HFF-Myc (cell line): ENCODE measurements around the gene RNLS.

Experiments used
- DNase-seq: peaks from one replicate; pipeline ENCODE4 v3.0.0-alpha.2; 2011; ENCODE audit warnings: low read depth; ENCODE audit errors: extremely low read depth
- H3K4me3 ChIP-seq: replicated peaks from 2 replicates; pipeline ENCODE4 v1.5.1; 2011; ENCODE audit warnings: low read depth, mild to moderate bottlenecking, control low read depth, low read length
- TF ChIP-seq, protein P1 (sequence below): IDR thresholded peaks from 2 replicates; pipeline ENCODE4 v1.5.1; 2012; ENCODE audit warnings: mild to moderate bottlenecking, low read depth, low read length, control low read depth; ENCODE audit errors: missing control alignments

Gene RNLS

DNA sequence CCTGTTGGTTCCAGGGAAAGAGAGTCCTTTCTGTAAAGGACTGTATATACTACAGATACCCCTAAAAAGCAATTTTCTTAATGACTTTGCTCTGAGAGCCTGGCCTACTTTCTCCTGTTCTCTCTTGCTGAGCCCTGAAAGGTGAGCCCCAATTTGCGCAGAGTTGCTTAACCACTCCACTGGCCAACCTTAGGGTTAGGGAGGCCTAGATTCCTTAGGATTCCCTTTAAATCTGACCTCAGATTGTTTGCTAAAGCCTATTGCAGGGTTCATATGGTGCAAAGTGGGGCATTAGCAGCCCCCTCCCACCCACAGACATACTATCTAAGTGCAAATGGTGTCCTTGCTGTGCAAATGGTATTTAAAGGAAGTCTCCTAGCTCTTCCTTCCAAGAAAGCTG, 164.2 kb downstream of the RNLS start:
- TF ChIP-seq, protein P1, sequence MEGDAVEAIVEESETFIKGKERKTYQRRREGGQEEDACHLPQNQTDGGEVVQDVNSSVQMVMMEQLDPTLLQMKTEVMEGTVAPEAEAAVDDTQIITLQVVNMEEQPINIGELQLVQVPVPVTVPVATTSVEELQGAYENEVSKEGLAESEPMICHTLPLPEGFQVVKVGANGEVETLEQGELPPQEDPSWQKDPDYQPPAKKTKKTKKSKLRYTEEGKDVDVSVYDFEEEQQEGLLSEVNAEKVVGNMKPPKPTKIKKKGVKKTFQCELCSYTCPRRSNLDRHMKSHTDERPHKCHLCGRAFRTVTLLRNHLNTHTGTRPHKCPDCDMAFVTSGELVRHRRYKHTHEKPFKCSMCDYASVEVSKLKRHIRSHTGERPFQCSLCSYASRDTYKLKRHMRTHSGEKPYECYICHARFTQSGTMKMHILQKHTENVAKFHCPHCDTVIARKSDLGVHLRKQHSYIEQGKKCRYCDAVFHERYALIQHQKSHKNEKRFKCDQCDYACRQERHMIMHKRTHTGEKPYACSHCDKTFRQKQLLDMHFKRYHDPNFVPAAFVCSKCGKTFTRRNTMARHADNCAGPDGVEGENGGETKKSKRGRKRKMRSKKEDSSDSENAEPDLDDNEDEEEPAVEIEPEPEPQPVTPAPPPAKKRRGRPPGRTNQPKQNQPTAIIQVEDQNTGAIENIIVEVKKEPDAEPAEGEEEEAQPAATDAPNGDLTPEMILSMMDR = no peak
- no peak overlapping the region for H3K4me3 ChIP-seq
- no peak for DNase-seq

DNA sequence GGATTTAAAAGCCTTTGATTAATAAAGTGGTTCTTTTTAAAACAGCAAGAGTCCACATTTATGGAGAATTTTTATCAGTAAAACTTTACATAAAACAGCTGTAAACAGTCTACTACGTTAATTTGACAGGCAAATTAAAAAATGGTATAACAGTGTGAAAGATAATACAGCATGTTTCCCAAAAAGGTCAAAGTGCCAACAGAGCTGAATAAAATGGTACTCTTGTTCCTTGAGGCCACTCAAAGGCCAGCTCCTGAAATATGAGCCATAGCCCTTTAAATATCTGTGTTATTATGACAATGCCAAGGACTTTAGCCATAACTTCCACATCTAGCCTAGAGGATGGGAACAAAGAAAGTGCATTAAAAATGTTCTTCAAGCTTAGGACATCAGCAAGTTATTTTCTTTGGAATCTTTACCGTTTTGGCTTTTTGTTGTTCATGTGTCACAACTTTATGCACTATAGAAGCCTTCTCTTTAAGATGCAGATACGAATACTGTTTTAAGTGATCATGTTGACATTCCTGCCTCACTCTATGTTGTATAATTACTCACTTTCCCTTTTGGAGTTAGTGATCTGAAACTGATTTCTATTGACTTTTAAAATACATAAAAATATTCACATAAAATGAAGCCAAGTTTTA, 165.6 kb downstream of the RNLS start:
- TF ChIP-seq, protein P1 = no peak
- DNase-seq = no peak
- no peak overlapping the region for H3K4me3 ChIP-seq

DNA sequence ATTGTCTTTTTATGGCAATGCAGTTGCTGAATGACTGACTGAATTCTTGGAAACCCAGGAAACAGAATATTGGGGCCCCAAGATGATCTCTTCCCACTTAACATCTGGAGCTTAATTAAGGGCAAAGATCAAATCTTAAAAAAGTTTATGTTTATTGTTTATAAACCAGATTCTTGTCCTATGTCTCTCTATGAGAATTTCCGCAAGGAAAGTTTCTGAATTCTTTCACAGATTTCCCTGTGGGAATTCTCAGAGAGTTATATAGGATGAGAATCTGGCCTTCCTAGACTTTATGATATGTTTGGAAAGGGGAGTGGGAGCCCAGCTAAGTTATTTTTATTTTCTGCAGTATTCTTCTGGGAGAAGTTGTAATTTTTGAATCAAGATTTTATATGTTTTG, 166.3 kb downstream of the RNLS start:
- TF ChIP-seq, protein P1 = no peak
- DNase-seq = no peak
- H3K4me3 ChIP-seq = no peak overlapping the region

DNA sequence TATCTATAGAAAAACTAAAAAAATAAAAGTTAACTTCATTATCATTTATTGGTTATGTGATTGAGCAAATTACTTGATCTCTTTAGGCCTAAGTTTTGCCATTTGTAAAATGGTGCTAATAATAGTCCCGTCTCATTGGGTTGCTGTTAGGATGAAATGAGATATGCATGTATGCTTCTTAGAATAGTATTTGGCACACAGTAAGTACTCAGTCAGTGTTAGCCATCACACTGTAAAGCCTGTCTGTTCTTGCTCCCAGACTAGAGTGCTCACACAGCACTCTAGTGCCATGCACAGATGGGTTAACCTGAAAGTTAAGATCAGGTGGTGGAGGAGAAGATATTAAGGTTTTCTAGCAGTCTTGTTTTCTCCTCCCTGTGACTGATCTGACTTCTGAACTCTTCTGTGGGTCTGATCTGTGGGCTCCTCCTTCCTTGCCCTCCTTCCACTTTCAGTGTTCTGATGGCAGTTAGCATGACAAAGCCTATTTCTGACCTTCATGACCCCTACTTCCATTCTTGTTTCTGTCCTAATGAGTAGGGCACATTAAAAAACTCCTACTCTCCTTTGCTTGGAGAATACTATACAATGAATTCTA, 167.5 kb downstream of the RNLS start:
- no peak overlapping the region for H3K4me3 ChIP-seq
- TF ChIP-seq, protein P1 = no peak
- no peak for DNase-seq

DNA sequence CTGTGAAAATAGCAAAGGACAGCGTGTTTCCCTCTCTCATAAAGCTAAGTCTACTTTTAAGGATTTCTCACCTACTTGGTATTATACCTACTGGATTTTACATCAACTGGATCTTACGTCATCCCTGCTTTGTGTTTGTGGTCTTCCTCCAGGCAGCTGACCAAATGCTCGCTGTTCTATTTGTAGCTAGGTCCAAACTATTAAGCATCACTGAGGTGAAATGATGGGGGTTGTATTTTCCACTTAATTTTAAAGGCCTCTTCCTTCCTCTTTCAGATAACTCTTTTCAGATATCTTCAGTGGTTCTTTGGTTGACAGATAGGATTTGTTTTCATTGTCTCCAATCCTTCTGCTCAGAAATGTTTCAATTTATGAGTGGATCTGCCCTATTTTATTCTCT, 169.7 kb downstream of the RNLS start:
- TF ChIP-seq, protein P1 = no peak
- no peak overlapping the region for H3K4me3 ChIP-seq
- DNase-seq = no peak

DNA sequence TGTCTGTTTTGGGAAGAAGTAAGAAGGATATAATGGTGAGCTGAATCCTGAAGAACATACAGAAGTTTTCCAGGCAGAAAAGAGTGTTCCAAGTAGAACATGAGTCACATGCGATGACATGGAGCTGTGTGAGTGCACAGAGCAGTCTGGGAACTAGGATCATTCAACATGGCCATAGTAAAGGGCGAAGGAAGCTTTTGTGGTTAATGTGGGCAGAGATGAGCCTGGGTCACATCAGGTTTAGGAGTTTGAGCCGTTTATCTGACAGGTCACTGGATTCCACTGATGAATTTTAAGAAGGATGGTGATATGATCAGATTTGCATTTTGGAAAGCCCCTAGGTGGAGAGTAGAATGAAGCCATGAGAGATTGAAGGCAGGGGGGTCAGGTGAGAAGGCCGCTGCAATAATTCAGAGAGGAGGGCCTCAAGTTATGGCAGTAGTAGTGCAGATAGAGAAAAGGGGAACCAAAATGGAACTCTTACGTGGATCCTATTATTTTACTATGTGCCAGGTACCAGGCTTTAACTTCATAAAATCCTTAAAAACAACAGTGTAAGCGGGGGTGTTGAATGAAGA, 171.3 kb downstream of the RNLS start:
- TF ChIP-seq, protein P1 = no peak
- no peak for DNase-seq
- H3K4me3 ChIP-seq = no peak overlapping the region
